Esophagus muscularis mucosa (tissue), 4 donors: ENCODE measurements around the gene PYGL. TPM values are rescaled to one million over a fixed set of nuclear protein-coding genes. Genes with fewer than 3 reads are reported as not detected.

ENCODE experiments used
- DNase-seq: peaks from one replicate; pipeline ENCODE4 v3.0.0-alpha.2; 2017; ENCODE audit errors: extremely low spot score
- H3K27ac ChIP-seq, 4 donors: fragments of 200-600 bp; sonication (generic); replicated peaks in 1 of 4; 1 replicate in 3 of 4; 2 replicates in 1 of 4; pipeline ENCODE4 v1.5.1; 2016 to 2019; ENCODE audit warnings: mild to moderate bottlenecking in 1 of 4
- H3K27me3 ChIP-seq, 4 donors: fragments of 200-600 bp; sonication (generic); one replicate each; pipeline versions ENCODE4 v1.5.1 to v1.6.0; 2016 to 2019
- H3K36me3 ChIP-seq, 4 donors: fragments of 200-600 bp; sonication (generic); one replicate each; pipeline ENCODE4 v1.5.1; 2016 to 2019
- H3K4me1 ChIP-seq, 4 donors: fragments of 200-600 bp; sonication (generic); one replicate each; pipeline ENCODE4 v1.5.1; 2016 to 2019
- H3K4me3 ChIP-seq, 4 donors: fragments of 200-600 bp; sonication (generic); 1 replicate in 2 of 4; 2 replicates in 2 of 4; pipeline ENCODE4 v1.5.1; 2016 to 2019; ENCODE audit warnings: mild to moderate bottlenecking in 4 of 4, moderate library complexity in 1 of 4
- H3K9me3 ChIP-seq, 4 donors: fragments of 200-600 bp; sonication (generic); 1 replicate in 3 of 4; 2 replicates in 1 of 4; pipeline ENCODE4 v1.5.1; 2016 to 2019
- EP300 ChIP-seq: sonication (generic); formaldehyde crosslinking; IDR thresholded peaks from one replicate; pipeline ENCODE4 v1.6.1; 2017; ENCODE audit warnings: antibody characterized with exemption
- POLR2A ChIP-seq: fragments of 450-650 bp; IDR thresholded peaks from one replicate; pipeline ENCODE4 v1.6.1; 2017; ENCODE audit warnings: antibody characterized with exemption, moderate library complexity, mild to moderate bottlenecking, low read depth
- POLR2AphosphoS5 ChIP-seq, 2 donors: sonication (generic); formaldehyde crosslinking; IDR thresholded peaks; one replicate each; pipeline ENCODE4 v1.6.1; 2017; ENCODE audit warnings: antibody characterized with exemption in 2 of 2
- WGBS: methylation state at CpG from one replicate; pipeline ENCODE4 v1.1.5; 2018; 5-methylcytosine and 5-hydroxymethylcytosine counted together
- intact Hi-C: fragments of 100-400 bp; cut with DNase I; formaldehyde crosslinking; loops from one replicate; pipeline ENCODE4 v1.15.1; 2023
- total RNA-seq, 4 donors: library from RNA; depleted of rRNA; stranded (reverse); fragments of >200 nt; gene quantifications; one replicate each; pipeline versions ENCODE4 v1.1.0 to v1.2.1, GENCODE V29; 2016
- TF ChIP-seq, protein P1 (sequence below), 3 experiments: fragments of 200-600 bp in 2 of 3; fragments of 450-650 bp in 1 of 3; sonication (generic) in 2 of 3; IDR thresholded peaks; one replicate each; pipeline ENCODE4 v1.5.1; 2017 to 2019; ENCODE audit warnings: antibody characterized with exemption in 3 of 3, mild to moderate bottlenecking in 2 of 3, moderate library complexity in 1 of 3

PYGL gene
- total RNA-seq, 4 donors from 2014 or later = 15.0 to 28.5 (median 20.6) TPM

- TF ChIP-seq, protein P1, sequence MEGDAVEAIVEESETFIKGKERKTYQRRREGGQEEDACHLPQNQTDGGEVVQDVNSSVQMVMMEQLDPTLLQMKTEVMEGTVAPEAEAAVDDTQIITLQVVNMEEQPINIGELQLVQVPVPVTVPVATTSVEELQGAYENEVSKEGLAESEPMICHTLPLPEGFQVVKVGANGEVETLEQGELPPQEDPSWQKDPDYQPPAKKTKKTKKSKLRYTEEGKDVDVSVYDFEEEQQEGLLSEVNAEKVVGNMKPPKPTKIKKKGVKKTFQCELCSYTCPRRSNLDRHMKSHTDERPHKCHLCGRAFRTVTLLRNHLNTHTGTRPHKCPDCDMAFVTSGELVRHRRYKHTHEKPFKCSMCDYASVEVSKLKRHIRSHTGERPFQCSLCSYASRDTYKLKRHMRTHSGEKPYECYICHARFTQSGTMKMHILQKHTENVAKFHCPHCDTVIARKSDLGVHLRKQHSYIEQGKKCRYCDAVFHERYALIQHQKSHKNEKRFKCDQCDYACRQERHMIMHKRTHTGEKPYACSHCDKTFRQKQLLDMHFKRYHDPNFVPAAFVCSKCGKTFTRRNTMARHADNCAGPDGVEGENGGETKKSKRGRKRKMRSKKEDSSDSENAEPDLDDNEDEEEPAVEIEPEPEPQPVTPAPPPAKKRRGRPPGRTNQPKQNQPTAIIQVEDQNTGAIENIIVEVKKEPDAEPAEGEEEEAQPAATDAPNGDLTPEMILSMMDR (IDR thresholded peaks at IDR 0.05) = no peak
- TF ChIP-seq POLR2AphosphoS5 (IDR thresholded peaks at IDR 0.05) (no peak), POLR2A (no peak), EP300 (no peak)
- intact Hi-C loops = loop anchor here (5.0 kb wide), 1 partner anchor 35 kb away; no protein-coding TSS in a partner anchor
- Histone ChIP-seq H3K4me3 (no peak overlapping the region), H3K9me3 (no peaks in the 10 kb centered on the region), H3K27ac (no peak overlapping the region), H3K4me1 (peaks cover 7 to 9% (median 7%) of the 10 kb centered on the region in 4 donors), H3K36me3 (no peaks in the 10 kb centered on the region), H3K27me3 (no peaks in the 10 kb centered on the region)
- 78% methylated on average over 4 of the region's 4 CpGs for WGBS
- no peak for DNase-seq
Observed at GRCh38 chr14:50862036-50862570, 82.2 kb downstream of the PYGL start.

DNA sequence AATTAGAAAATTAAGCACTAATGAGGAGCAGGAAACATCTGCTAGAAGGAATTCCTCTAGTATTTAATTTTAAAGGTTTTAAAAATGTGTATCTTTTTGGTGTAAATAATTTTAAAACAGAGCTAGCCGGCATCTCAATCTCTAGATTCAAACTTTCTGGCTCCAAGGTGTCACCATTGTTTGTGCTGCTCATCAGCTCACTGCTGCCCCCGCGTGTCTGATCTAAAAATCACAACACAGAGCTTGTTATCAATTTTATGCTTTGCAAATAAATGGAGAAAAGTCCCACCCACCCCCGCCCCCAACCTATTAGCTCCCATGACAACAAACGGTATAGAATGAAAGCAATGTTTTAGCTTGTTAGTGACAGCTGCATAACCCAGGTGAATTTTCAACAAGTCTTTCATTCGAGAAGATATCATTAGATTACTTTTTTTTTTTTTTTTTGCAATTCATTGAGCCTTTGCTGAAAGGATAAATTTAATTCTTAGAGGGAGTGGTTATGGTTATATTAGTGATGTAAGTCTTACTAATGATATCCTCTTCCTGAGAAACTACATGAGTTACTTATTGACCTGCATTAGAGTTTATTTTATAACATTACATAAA lies 83.7 kb downstream of the PYGL start:
- peak overlapping the region; percentile 45 to 78 (median 69) for H3K27ac ChIP-seq
- intact Hi-C loops = loop anchor here (5.0 kb wide), 1 partner anchor 33 kb away; no protein-coding TSS in a partner anchor
- no peak for TF ChIP-seq EP300
- no peak for TF ChIP-seq POLR2A
- TF ChIP-seq, protein P1 (IDR thresholded peaks at IDR 0.05) = peak; percentile 63 to 81 (median 81)
- TF ChIP-seq POLR2AphosphoS5 (IDR thresholded peaks at IDR 0.05) = no peak

GRCh38 chr14:50859296-50859624 lies 85.0 kb downstream of the PYGL start:
- intact Hi-C loops = loop anchor here (10.0 kb wide), 1 partner anchor 254 kb away; no protein-coding TSS in a partner anchor

More for the DNA sequence above, 83.7 kb downstream of the PYGL start:
- H3K36me3 ChIP-seq = no peaks in the 10 kb centered on the region
- H3K4me3 ChIP-seq = peak overlapping the region; percentile 45 to 71 (median 63)
- H3K27me3 ChIP-seq = no peaks in the 10 kb centered on the region
- no peaks in the 10 kb centered on the region for H3K9me3 ChIP-seq
- 6% methylated on average over 6 of the region's 6 CpGs for WGBS
- DNase-seq = peak; percentile 96
- peaks cover 7 to 9% (median 7%) of the 10 kb centered on the region in 4 donors for H3K4me1 ChIP-seq

DNA sequence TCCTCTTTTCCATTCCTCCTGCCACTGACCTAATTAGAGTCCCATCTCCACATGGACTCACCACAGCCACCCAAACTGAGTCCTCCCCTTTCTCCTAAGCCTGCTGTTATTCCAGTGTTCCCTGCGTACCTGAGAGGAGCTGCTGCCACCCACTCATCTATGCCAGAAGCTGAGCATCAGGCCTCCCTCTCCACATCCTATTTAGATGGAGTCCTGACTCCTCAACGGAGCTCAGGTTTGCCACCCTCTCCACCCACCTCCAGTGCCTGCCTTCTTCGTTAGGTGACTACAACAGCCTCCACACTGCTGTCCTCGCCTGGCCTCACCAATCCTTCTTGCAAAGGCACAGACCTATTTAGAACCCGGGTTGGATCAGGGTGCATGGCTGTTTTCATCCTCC lies 87.6 kb downstream of the PYGL start:
- no peak for DNase-seq
- intact Hi-C loops = loop anchor here (10.0 kb wide), 1 partner anchor 252 kb away; no protein-coding TSS in a partner anchor
- Histone ChIP-seq H3K9me3 (no peaks in the 10 kb centered on the region), H3K4me3 (no peak overlapping the region), H3K4me1 (peaks cover 7 to 9% (median 7%) of the 10 kb centered on the region in 4 donors), H3K27ac (no peak overlapping the region), H3K36me3 (no peaks in the 10 kb centered on the region), H3K27me3 (no peaks in the 10 kb centered on the region)
- TF ChIP-seq, protein P1 (IDR thresholded peaks at IDR 0.05) = no peak
- TF ChIP-seq POLR2AphosphoS5 (IDR thresholded peaks at IDR 0.05) (no peak), EP300 (no peak), POLR2A (no peak)
- WGBS = 88% methylated on average over 5 of the region's 5 CpGs

More at GRCh38 chr14:50859296-50859624, 85.0 kb downstream of the PYGL start:
- no peaks in the 10 kb centered on the region for H3K36me3 ChIP-seq
- DNase-seq = no peak
- no peak for TF ChIP-seq POLR2AphosphoS5 (IDR thresholded peaks at IDR 0.05)
- TF ChIP-seq, protein P1 (IDR thresholded peaks at IDR 0.05) = no peak
- TF ChIP-seq EP300 = no peak
- no peak for TF ChIP-seq POLR2A
- WGBS = 0% methylated on average over 1 of the region's 1 CpG
- no peaks in the 10 kb centered on the region for H3K9me3 ChIP-seq
- H3K4me3 ChIP-seq = peak overlapping the region; percentile 45 to 71 (median 63)
- peak overlapping the region; percentile 45 to 78 (median 69) for H3K27ac ChIP-seq
- no peaks in the 10 kb centered on the region for H3K27me3 ChIP-seq
- peaks cover 7 to 9% (median 7%) of the 10 kb centered on the region in 4 donors for H3K4me1 ChIP-seq
